CD14-positive monocyte (primary cell): ENCODE measurements around the gene SOCS3. TPM values are rescaled to one million over a fixed set of nuclear protein-coding genes. Genes with fewer than 3 reads are reported as not detected.
A peak's percentile ranks its signal among the peaks of the same experiment; 100 is the strongest.

Experiments
- DNase-seq, 3 donors: peaks; one replicate each; pipeline ENCODE4 v3.0.0-alpha.2; 2011 to 2022
- H2AFZ ChIP-seq: 2 replicates; pipeline ENCODE4 v1.6.0; 2012; ENCODE audit warnings: mild to moderate bottlenecking, low read depth, low read length, inconsistent platforms; ENCODE audit not compliant: insufficient read depth, poor library complexity, severe bottlenecking
- H3K27ac ChIP-seq, 2 donors: 1 replicate in 1 of 2; 2 replicates in 1 of 2; pipeline ENCODE4 v1.5.1; 2012 to 2013; ENCODE audit warnings: low read length in 2 of 2, control low read depth in 1 of 2, inconsistent platforms in 1 of 2, low read depth in 1 of 2, mild to moderate bottlenecking in 1 of 2
- H3K27me3 ChIP-seq, 2 donors: one replicate each; pipeline versions ENCODE4 v1.6.0 to v1.6.1; 2011 to 2013; ENCODE audit warnings: low read length in 2 of 2; ENCODE audit not compliant: control insufficient read depth in 2 of 2, insufficient read depth in 2 of 2
- H3K36me3 ChIP-seq, 2 donors: replicated peaks in 1 of 2; 1 replicate in 1 of 2; 2 replicates in 1 of 2; pipeline versions ENCODE4 v1.5.1 to v1.6.1; 2012 to 2013; ENCODE audit warnings: low read length in 2 of 2, control low read depth in 1 of 2, inconsistent platforms in 1 of 2, mild to moderate bottlenecking in 1 of 2; ENCODE audit not compliant: insufficient read depth in 2 of 2, control insufficient read depth in 1 of 2
- H3K4me1 ChIP-seq, 2 donors: 1 replicate in 1 of 2; 2 replicates in 1 of 2; pipeline versions ENCODE4 v1.5.1 to v1.6.1; 2012 to 2013; ENCODE audit warnings: low read length in 2 of 2, control low read depth in 1 of 2, inconsistent platforms in 1 of 2, mild to moderate bottlenecking in 1 of 2, moderate library complexity in 1 of 2; ENCODE audit not compliant: insufficient read depth in 2 of 2, control insufficient read depth in 1 of 2
- H3K4me2 ChIP-seq: replicated peaks from 2 replicates; pipeline ENCODE3; 2012; ENCODE audit warnings: low read length, moderate library complexity, mild to moderate bottlenecking; ENCODE audit not compliant: poor library complexity, severe bottlenecking; ENCODE audit errors: extremely low read depth
- H3K4me3 ChIP-seq, 3 experiments: fragments of 200-600 bp in 1 of 3; sonication (generic) in 1 of 3; replicated peaks in 1 of 3; 1 replicate in 2 of 3; 2 replicates in 1 of 3; pipeline ENCODE4 v1.5.1; 2011 to 2013; ENCODE audit warnings: low read length in 3 of 3, mild to moderate bottlenecking in 3 of 3, control low read depth in 2 of 3, low read depth in 2 of 3, inconsistent platforms in 1 of 3, moderate library complexity in 1 of 3
- H3K79me2 ChIP-seq: 2 replicates; pipeline ENCODE4 v1.6.0; 2012; ENCODE audit warnings: mild to moderate bottlenecking, control low read depth, inconsistent platforms, low read length, moderate library complexity; ENCODE audit not compliant: insufficient read depth
- H3K9ac ChIP-seq: 2 replicates; pipeline ENCODE4 v1.6.0; 2017; ENCODE audit warnings: low read length, mild to moderate bottlenecking; ENCODE audit not compliant: insufficient read depth, poor library complexity, severe bottlenecking
- H3K9me3 ChIP-seq, 2 donors: replicated peaks in 1 of 2; 1 replicate in 1 of 2; 2 replicates in 1 of 2; pipeline versions ENCODE4 v1.5.1 to v1.6.1; 2012 to 2013; ENCODE audit warnings: low read length in 2 of 2, control low read depth in 1 of 2; ENCODE audit not compliant: control insufficient read depth in 1 of 2, insufficient read depth in 1 of 2
- H4K20me1 ChIP-seq: 2 replicates; pipeline ENCODE4 v1.6.0; 2012; ENCODE audit warnings: mild to moderate bottlenecking, low read length, control low read depth, moderate library complexity; ENCODE audit not compliant: insufficient read depth
- H3K27ac Mint-ChIP-seq, 7 donors: one replicate each; pipeline ENCODE4 v1.8.0; 2020; ENCODE audit warnings: mild to moderate bottlenecking in 7 of 7, mixed read lengths in 7 of 7, moderate library complexity in 6 of 7, inconsistent platforms in 2 of 7
- H3K27me3 Mint-ChIP-seq, 3 donors: one replicate each; pipeline ENCODE4 v1.8.0; 2021 to 2022; ENCODE audit warnings: low read depth in 3 of 3, mild to moderate bottlenecking in 3 of 3, mixed read lengths in 3 of 3, moderate library complexity in 3 of 3, inconsistent platforms in 1 of 3
- H3K36me3 Mint-ChIP-seq, 2 donors: one replicate each; pipeline ENCODE4 v1.8.0; 2020; ENCODE audit warnings: mixed read lengths in 2 of 2, inconsistent platforms in 1 of 2, mild to moderate bottlenecking in 1 of 2
- H3K4me1 Mint-ChIP-seq: one replicate; pipeline ENCODE4 v1.8.0; 2020; ENCODE audit warnings: mild to moderate bottlenecking, mixed read lengths
- H3K4me3 Mint-ChIP-seq, 2 donors: one replicate each; pipeline ENCODE4 v1.8.0; 2020; ENCODE audit warnings: mild to moderate bottlenecking in 2 of 2, mixed read lengths in 2 of 2, moderate library complexity in 1 of 2
- H3K9me3 Mint-ChIP-seq, 7 donors: one replicate each; pipeline ENCODE4 v1.8.0; 2020 to 2022; ENCODE audit warnings: mixed read lengths in 7 of 7, mild to moderate bottlenecking in 6 of 7, moderate library complexity in 6 of 7, inconsistent platforms in 2 of 7
- WGBS: methylation state at CpG from one replicate; pipeline ENCODE4 v1.1.5; 2013; ENCODE audit warnings: missing lambda C conversion rate; ENCODE audit not compliant: insufficient coverage; 5-methylcytosine and 5-hydroxymethylcytosine counted together
- intact Hi-C, 2 donors: fragments of 100-400 bp; cut with micrococcal nuclease; formaldehyde crosslinking; loops; one replicate each; pipeline versions ENCODE4 v1.15.0 to v1.15.1; 2023
- polyA plus RNA-seq, 3 donors: library from polyadenylated mRNA; depleted of rRNA in 1 of 3; unstranded in 2 of 3; stranded (reverse) in 1 of 3; fragments of 300-500 nt in 2 of 3; fragments of >200 nt in 1 of 3; fragmentation: Illumina TruSeq in 2 of 3; gene quantifications; 1 replicate in 2 of 3; 2 replicates in 1 of 3; pipeline ENCODE4 v1.2.3, GENCODE V29; 2012 to 2021
- TF ChIP-seq, protein P1 (sequence below): fragments of 200-600 bp; IDR thresholded peaks from one replicate; pipeline ENCODE4 v1.8.0; 2022; ENCODE audit warnings: antibody characterized with exemption, mild to moderate bottlenecking

The SOCS3 gene
- polyA plus RNA-seq, 3 donors, result 123 to 441 (median 144) TPM

DNA sequence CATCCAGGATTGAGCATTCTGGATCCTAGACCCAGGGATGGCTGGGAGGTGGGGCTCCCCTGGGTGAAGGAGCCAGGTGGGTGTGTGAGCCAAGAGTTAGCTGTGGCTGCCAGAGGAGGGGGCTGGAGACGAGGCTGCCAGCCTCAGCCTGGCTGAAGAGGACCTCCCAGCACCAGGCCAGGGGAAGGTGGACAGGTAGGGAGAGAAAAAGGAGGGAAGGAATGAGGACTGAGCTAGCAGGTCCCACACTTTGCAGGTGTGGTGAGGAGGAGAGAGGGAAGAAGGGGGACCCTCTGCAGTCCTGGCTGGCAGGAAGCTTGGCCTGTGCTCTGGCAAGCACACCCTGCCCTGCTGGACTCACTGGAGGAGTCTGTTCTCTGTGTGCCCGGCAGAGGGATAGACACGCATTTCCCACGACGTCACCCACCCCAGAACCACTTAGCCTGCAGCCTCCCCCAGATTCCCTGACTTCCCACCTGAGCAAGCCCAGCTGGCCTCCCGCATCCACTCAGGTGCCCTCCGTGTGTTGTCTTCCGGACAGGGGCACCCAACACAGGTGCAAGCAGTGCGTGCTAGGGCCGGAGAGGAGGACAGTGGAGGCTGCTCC, 42.0 kb downstream of the SOCS3 start:
- peak overlapping the region in 2 of 7 donors; percentile 22 to 61 for H3K27ac Mint-ChIP-seq
- H3K4me2 ChIP-seq, result peak overlapping the region; percentile 26

DNA sequence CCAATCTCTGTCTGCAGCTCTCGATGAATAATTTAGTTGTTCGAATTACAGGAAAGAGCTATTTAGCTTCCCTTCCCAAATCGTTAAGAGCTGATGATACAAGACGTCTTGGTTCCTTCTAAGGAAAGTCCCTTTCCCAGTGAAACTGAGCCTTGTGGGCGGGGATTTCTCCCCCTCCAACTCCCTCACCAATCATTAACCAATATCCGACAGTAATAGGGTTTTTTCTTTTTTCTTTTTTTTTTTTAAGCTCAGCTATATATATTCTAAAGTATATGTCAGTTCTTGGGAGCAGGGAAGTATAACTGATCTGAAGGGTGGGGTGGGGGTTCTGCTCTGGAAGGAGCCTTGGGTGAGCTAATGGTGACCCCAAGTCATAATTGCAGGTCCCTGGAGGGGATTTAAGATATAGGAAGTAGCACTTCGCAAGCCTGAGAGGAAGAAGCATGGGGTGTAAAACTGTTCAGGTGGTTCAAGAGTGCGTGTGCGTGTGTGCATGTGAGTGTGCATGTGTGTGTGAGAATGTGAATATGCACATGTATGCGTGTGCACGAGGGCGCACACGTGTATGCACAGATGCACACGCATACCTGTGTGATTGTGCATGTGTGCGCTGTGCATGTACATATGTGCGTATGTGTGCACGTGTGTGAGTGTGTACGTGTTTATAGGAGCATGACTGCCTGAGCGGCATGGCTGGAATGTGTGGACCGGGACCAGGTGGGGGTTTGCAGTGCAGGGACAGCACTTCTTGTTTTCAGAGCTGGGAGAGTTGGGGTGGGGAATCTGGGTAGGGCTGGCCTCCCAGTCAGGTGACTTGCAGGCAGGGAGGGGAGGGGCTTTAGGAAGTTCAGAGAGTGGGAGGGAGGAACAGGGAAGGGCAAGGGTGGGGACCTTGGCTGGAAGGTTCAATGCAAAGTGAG, 42.7 kb downstream of the SOCS3 start:
- H2AFZ ChIP-seq, result no peak overlapping the region
- Mint-ChIP-seq H3K27me3 (peaks cover 51 to 60% (median 54%) of the 10 kb centered on the region in 3 donors), H3K36me3 (peaks cover 0 to 11% of the 10 kb centered on the region in 2 donors), H3K4me1 (peaks cover 30% of the 10 kb centered on the region), H3K27ac (peak overlapping the region in 3 of 7 donors; percentile 9 to 62 (median 27)), H3K9me3 (peaks cover 0 to 6% (median under 1%) of the 10 kb centered on the region in 7 donors), H3K4me3 (peak overlapping the region in 1 of 2 donors; percentile 80)
- no peak overlapping the region for H3K9ac ChIP-seq
- intact Hi-C loops, result no loop called here
- no peaks in the 10 kb centered on the region for H3K36me3 ChIP-seq
- H3K27me3 ChIP-seq, result peaks cover 22 to 48% of the 10 kb centered on the region in 2 donors
- H3K27ac ChIP-seq, result no peak overlapping the region
- no peaks in the 10 kb centered on the region for H4K20me1 ChIP-seq
- peaks cover 24 to 42% of the 10 kb centered on the region in 2 donors for H3K4me1 ChIP-seq
- H3K9me3 ChIP-seq, result no peaks in the 10 kb centered on the region
- H3K4me3 ChIP-seq, result peak overlapping the region in 1 of 3 experiments; percentile 41
- peak in 1 of 3 donors; percentile 53 for DNase-seq
- 40% methylated on average over 14 of the region's 20 CpGs for WGBS
- no peaks in the 10 kb centered on the region for H3K79me2 ChIP-seq
- H3K4me2 ChIP-seq, result peak overlapping the region; percentile 26
- TF ChIP-seq, protein P1, sequence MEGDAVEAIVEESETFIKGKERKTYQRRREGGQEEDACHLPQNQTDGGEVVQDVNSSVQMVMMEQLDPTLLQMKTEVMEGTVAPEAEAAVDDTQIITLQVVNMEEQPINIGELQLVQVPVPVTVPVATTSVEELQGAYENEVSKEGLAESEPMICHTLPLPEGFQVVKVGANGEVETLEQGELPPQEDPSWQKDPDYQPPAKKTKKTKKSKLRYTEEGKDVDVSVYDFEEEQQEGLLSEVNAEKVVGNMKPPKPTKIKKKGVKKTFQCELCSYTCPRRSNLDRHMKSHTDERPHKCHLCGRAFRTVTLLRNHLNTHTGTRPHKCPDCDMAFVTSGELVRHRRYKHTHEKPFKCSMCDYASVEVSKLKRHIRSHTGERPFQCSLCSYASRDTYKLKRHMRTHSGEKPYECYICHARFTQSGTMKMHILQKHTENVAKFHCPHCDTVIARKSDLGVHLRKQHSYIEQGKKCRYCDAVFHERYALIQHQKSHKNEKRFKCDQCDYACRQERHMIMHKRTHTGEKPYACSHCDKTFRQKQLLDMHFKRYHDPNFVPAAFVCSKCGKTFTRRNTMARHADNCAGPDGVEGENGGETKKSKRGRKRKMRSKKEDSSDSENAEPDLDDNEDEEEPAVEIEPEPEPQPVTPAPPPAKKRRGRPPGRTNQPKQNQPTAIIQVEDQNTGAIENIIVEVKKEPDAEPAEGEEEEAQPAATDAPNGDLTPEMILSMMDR, result no peak

More for the DNA sequence above, 42.0 kb downstream of the SOCS3 start:
- Histone ChIP-seq H3K27ac (no peak overlapping the region), H3K36me3 (no peaks in the 10 kb centered on the region), H3K4me1 (peaks cover 24 to 44% of the 10 kb centered on the region in 2 donors), H3K79me2 (no peaks in the 10 kb centered on the region), H3K27me3 (peaks cover 15 to 40% of the 10 kb centered on the region in 2 donors), H2AFZ (no peak overlapping the region), H3K9me3 (no peaks in the 10 kb centered on the region), H4K20me1 (no peaks in the 10 kb centered on the region), H3K4me3 (peak overlapping the region in 1 of 3 experiments; percentile 41), H3K9ac (no peak overlapping the region)
- H3K4me3 Mint-ChIP-seq, result peak overlapping the region in 1 of 2 donors; percentile 80
- H3K9me3 Mint-ChIP-seq, result peaks cover 0 to 6% (median 0%) of the 10 kb centered on the region in 7 donors
- TF ChIP-seq, protein P1, result no peak
- peaks cover 0 to 11% of the 10 kb centered on the region in 2 donors for H3K36me3 Mint-ChIP-seq
- 82% methylated on average over 8 of the region's 10 CpGs for WGBS
- H3K27me3 Mint-ChIP-seq, result peaks cover 46 to 52% (median 46%) of the 10 kb centered on the region in 3 donors
- peaks cover 30% of the 10 kb centered on the region for H3K4me1 Mint-ChIP-seq
- no peak for DNase-seq
- intact Hi-C loops, result no loop called here
